ENCODE data around the gene ZNF648.

The ZNF648 gene

GRCh38 chr1:182085726-182086125 is 24.2 kb upstream of the ZNF648 start:
- H3K36me3 ChIP-seq (ENCODE audit: control insufficient read depth, insufficient read depth, low read length): no peaks in the 10 kb centered on the region
- TF ChIP-seq CTCF (IDR thresholded peaks at IDR 0.05; ENCODE audit: insufficient read depth, low read length, poor library complexity, severe bottlenecking): no peak
- H3K4me3 ChIP-seq (replicated peaks; ENCODE audit: low read depth, low read length): no peak overlapping the region
- H3K27me3 ChIP-seq (replicated peaks; ENCODE audit: control insufficient read depth, insufficient read depth, low read length): peaks cover 2% of the 10 kb centered on the region
- no peak for DNase-seq (ENCODE audit: extremely low read depth, insufficient read length)

- Histone ChIP-seq H3K27me3 (replicated peaks; ENCODE audit: control insufficient read depth, insufficient read depth, low read length) (no peaks in the 10 kb centered on the region), H3K36me3 (ENCODE audit: control insufficient read depth, insufficient read depth, low read length) (no peaks in the 10 kb centered on the region), H3K4me3 (replicated peaks; ENCODE audit: low read depth, low read length) (no peak overlapping the region)
- TF ChIP-seq CTCF (IDR thresholded peaks at IDR 0.05; ENCODE audit: insufficient read depth, low read length, poor library complexity, severe bottlenecking): peak; percentile 74
- peak; percentile 21 for DNase-seq (ENCODE audit: extremely low read depth, insufficient read length)
These were observed 23.2 kb upstream of the ZNF648 start for GRCh38 chr1:182084487-182085316.

- no peak for TF ChIP-seq CTCF (IDR thresholded peaks at IDR 0.05; ENCODE audit: insufficient read depth, low read length, poor library complexity, severe bottlenecking)
- H3K36me3 ChIP-seq (ENCODE audit: control insufficient read depth, insufficient read depth, low read length): no peaks in the 10 kb centered on the region
- DNase-seq (ENCODE audit: extremely low read depth, insufficient read length): no peak
- H3K4me3 ChIP-seq (replicated peaks; ENCODE audit: low read depth, low read length): no peak overlapping the region
- H3K27me3 ChIP-seq (replicated peaks; ENCODE audit: control insufficient read depth, insufficient read depth, low read length): no peaks in the 10 kb centered on the region
These were observed 22.5 kb upstream of the ZNF648 start for GRCh38 chr1:182083851-182084486.

GRCh38 chr1:182080955-182081582 is 19.6 kb upstream of the ZNF648 start:
- Histone ChIP-seq H3K36me3 (ENCODE audit: control insufficient read depth, insufficient read depth, low read length) (no peaks in the 10 kb centered on the region), H3K4me3 (replicated peaks; ENCODE audit: low read depth, low read length) (no peak overlapping the region), H3K27me3 (replicated peaks; ENCODE audit: control insufficient read depth, insufficient read depth, low read length) (no peaks in the 10 kb centered on the region)
- TF ChIP-seq CTCF (IDR thresholded peaks at IDR 0.05; ENCODE audit: insufficient read depth, low read length, poor library complexity, severe bottlenecking): peak; percentile 71
- DNase-seq (ENCODE audit: extremely low read depth, insufficient read length): no peak

- no peak for DNase-seq (ENCODE audit: extremely low read depth, insufficient read length)
- Histone ChIP-seq H3K4me3 (replicated peaks; ENCODE audit: low read depth, low read length) (no peak overlapping the region), H3K27me3 (replicated peaks; ENCODE audit: control insufficient read depth, insufficient read depth, low read length) (no peaks in the 10 kb centered on the region), H3K36me3 (ENCODE audit: control insufficient read depth, insufficient read depth, low read length) (no peaks in the 10 kb centered on the region)
- TF ChIP-seq CTCF (IDR thresholded peaks at IDR 0.05; ENCODE audit: insufficient read depth, low read length, poor library complexity, severe bottlenecking): no peak
These were observed 18.5 kb upstream of the ZNF648 start for GRCh38 chr1:182080040-182080439.
